K562 (cell line): Measurements from ENCODE around the gene RGS3.

Experiments used
- CTCF ChIP-seq, 3 experiments: IDR thresholded peaks in 2 of 3; conservative IDR thresholded peaks in 1 of 3; 2 replicates each; pipeline ENCODE4 v1.5.1; 2011 to 2012; ENCODE audit warnings: low read length in 3 of 3, mild to moderate bottlenecking in 3 of 3, control low read depth in 2 of 3, improper control_type of control experiment in 1 of 3, inconsistent platforms in 1 of 3, low read depth in 1 of 3, mixed read lengths in 1 of 3, moderate library complexity in 1 of 3; ENCODE audit not compliant: insufficient read depth in 2 of 3
- EHMT2 ChIP-seq: fragments of 450-650 bp; IDR thresholded peaks from 2 replicates; pipeline ENCODE4 v1.6.1; 2018; ENCODE audit warnings: antibody characterized with exemption
- FOXK2 ChIP-seq, 2 experiments: fragments of 450-650 bp; IDR thresholded peaks in 1 of 2; conservative IDR thresholded peaks in 1 of 2; 2 replicates each; pipeline ENCODE4 v1.6.1; 2016; ENCODE audit warnings: low read depth in 2 of 2, mild to moderate bottlenecking in 1 of 2
- JUNB ChIP-seq: fragments of 450-650 bp; formaldehyde crosslinking; conservative IDR thresholded peaks from 2 replicates; pipeline ENCODE4 v1.4.0; 2020; ENCODE audit warnings: mild to moderate bottlenecking
- POLR2AphosphoS5 ChIP-seq: IDR thresholded peaks from 2 replicates; pipeline ENCODE4 v1.6.1; 2011; ENCODE audit warnings: mild to moderate bottlenecking, low read depth, low read length, moderate library complexity; ENCODE audit not compliant: control insufficient read depth, insufficient read depth
- RFX5 ChIP-seq: IDR thresholded peaks from 2 replicates; pipeline ENCODE4 v1.6.1; 2011; ENCODE audit warnings: low read depth, mild to moderate bottlenecking, improper control_type of control experiment, low read length
- RHOXF2B ChIP-seq: fragments of 250-450 bp; sonication (Bioruptor Pico); conservative IDR thresholded peaks from 2 replicates; pipeline ENCODE4 v1.5.1; 2021
- ZNF124 ChIP-seq: sonication (generic); formaldehyde crosslinking; IDR thresholded peaks from 2 replicates; pipeline ENCODE4 v1.8.1; 2022; ENCODE audit warnings: missing genetic modification reagents
- ZNF707 ChIP-seq: fragments of 250-450 bp; sonication (Bioruptor Pico); conservative IDR thresholded peaks from 2 replicates; pipeline ENCODE4 v1.8.0; 2022; ENCODE audit warnings: inconsistent platforms, mild to moderate bottlenecking, moderate library complexity
- TF ChIP-seq, protein P1 (sequence below): sonication (generic); formaldehyde crosslinking; IDR thresholded peaks from 2 replicates; pipeline ENCODE4 v1.5.0; 2020; ENCODE audit warnings: missing genetic modification reagents

DNA sequence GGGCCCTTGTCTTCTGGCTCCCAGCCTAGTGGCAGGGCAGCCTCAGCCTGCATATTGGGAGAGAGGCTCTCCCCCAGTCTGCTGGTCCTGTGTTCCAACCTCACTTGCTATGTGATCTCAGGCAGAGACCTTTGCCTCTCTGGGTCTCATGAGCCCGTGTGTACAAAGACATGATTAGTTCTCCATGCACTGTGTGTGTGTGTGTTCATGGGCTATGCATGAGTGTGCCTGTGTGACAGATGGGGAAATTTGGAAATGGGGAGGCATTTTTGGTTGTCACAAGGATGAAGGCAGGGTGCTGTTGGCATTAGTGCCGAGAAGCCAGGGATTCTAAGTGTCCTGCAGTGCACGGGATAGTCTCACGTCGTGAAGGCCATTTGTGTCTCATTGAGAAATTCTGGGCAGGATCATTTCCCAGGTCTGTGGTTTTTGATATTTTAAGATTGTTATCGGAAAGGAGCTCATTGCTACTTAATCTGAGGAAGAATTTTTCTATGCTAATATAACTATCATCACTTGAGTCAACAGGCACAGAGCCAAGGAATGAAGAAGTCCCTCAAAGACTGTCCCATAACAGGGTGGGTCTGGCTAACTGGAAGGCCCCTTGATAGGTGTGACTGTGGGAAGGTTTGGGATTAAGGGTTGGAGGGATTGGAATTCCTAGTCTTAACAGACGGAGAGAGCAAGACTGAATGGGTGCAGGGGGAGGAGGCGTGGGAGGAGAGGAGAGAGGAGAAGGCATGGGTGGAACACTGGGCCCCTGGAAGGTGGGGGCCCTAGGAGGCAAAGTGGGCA lies 168.5 kb downstream of the RGS3 start:
- TF ChIP-seq, protein P1, sequence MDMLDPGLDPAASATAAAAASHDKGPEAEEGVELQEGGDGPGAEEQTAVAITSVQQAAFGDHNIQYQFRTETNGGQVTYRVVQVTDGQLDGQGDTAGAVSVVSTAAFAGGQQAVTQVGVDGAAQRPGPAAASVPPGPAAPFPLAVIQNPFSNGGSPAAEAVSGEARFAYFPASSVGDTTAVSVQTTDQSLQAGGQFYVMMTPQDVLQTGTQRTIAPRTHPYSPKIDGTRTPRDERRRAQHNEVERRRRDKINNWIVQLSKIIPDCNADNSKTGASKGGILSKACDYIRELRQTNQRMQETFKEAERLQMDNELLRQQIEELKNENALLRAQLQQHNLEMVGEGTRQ (CRISPR knock-in tag): no peak
- TF ChIP-seq POLR2AphosphoS5: no peak
- TF ChIP-seq RFX5: no peak
- no peak for TF ChIP-seq FOXK2 (conservative IDR thresholded peaks at IDR 0.05 in 1 of 2, IDR thresholded peaks at IDR 0.05 in 1 of 2; ENCODE audit: low read depth in 2 of 2)
- TF ChIP-seq ZNF707 (CRISPR knock-in tag): no peak
- no peak for TF ChIP-seq EHMT2
- TF ChIP-seq JUNB (CRISPR knock-in tag): no peak
- TF ChIP-seq RHOXF2B (CRISPR knock-in tag): no peak
- TF ChIP-seq CTCF (IDR thresholded peaks at IDR 0.05 in 2 of 3, conservative IDR thresholded peaks at IDR 0.05 in 1 of 3; ENCODE audit: insufficient read depth in 2 of 3, low read depth in 1 of 3, low read length in 3 of 3): no peak
- TF ChIP-seq ZNF124: no peak
